GM18867 (cell line): ENCODE measurements around the gene CYP51A1.
"Not testable (repeated sequence)": the region's sequence is repeated elsewhere in the genome, so short reads cannot be mapped to it uniquely, and the experiment has no call there.

ENCODE experiments used
- ATAC-seq: cut with Tn5 transposase; IDR thresholded peaks from one replicate; pipeline ENCODE4 v1.9.1; 2021; ENCODE audit warnings: mild to moderate bottlenecking, moderate library complexity; ENCODE audit not compliant: unreplicated experiment

Gene CYP51A1

GRCh38 chr7:92131764-92132330, 2.4 kb downstream of the CYP51A1 start:
- no peak for ATAC-seq

GRCh38 chr7:92131093-92131492, 3.2 kb downstream of the CYP51A1 start:
- ATAC-seq, result no peak

DNA sequence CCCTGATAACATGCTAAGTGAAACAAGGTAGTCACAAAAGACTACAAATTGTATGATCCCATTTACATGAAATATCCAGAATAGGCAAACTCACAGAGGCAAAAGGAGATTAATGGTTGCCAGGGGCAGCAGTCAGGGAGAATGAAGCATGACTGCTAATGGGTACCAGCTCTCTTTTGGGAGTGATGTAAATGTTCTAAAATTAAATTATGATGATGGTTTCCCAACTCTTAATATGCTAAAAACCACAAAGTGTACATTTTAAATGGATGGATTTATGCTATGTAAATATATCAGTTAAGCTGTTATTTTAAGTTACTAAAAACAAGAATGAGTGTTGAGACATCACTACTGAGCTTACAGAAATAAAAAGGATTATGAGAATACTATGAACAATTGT, 12.6 kb downstream of the CYP51A1 start:
- ATAC-seq, result no peak

GRCh38 chr7:92119213-92119759, 15.0 kb downstream of the CYP51A1 start:
- no peak for ATAC-seq

DNA sequence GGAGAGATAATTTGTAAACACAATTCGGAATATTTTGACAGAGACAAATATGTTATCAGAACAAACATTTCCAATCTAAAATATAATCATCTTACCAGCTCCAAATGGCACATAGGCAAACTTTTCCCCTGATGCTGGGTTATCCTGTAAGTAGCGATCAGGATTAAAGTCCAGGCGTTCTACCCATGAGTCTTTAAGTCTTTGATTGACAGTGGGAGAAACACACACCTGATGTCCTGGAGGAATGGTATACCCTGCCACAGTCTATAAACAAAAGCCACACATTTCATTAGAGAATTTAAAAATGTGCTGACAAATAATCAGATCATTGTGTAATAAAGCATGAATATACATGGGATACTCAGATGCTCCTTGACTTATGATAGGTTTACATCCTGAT, 17.3 kb downstream of the CYP51A1 start:
- no peak for ATAC-seq

GRCh38 chr7:92115821-92116220, 18.5 kb downstream of the CYP51A1 start:
- ATAC-seq, result no peak

GRCh38 chr7:92110857-92111256, 23.4 kb downstream of the CYP51A1 start:
- no peak for ATAC-seq

- ATAC-seq, result no peak
Observed at GRCh38 chr7:92108821-92109220, 25.5 kb downstream of the CYP51A1 start.

DNA sequence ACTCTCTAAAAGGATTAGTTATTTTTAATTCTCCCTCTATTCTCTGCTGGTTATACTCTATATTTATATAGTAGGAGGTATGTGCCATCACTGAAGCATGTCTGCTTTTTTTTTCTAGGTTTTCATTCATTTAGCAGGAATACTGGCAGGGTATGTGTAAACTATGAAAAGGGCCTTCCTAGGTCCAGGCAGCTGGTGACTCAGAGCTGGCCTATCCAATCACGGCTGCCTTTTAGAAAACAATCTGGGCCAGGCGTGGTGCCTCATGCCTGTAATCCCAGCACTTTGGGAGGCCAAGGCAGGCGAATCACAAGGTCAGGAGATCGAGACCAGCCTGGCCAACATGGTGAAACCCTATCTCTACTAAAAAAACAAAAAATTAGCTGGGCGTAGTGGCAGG, 31.4 kb downstream of the CYP51A1 start:
- not testable (repeated sequence) for ATAC-seq

DNA sequence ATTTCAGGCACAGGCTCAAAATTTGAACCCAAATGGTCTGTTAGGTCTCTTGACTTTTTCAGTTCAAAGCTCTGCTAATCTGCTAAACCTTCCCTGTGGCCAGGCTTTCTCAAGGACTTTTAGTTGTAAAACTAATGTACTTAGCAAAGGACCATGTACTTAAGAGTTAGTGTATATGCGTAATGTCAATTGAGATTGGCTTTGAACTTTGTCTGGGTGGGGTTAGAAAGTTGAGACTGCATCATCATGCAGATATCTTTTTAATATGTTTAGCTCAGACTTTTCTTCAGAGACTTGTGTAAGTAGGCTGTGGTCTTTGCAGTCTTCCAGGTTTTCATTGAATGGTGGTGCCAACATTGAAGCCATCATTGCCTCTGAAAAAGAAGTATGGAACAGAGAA, 33.7 kb downstream of the CYP51A1 start:
- no peak for ATAC-seq

DNA sequence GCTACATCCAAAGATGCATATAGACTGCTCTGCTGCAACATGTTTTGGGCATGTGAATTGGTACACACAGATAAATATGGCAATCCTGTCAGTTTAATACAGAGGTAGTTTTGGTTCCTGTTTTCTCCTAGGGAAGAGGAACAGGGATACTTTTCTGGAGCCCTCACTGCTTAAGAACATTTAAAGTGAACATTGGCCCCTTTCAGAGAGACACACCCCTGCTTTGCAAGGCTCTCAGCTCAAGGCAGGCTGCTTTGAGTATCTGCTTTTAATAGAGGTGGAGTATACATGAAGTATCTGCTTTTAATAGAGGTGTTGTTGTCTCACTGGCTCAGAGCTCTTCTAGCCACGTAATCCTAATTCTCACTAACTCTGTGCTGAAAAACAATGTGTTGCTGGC, 38.9 kb downstream of the CYP51A1 start:
- ATAC-seq, result no peak

GRCh38 chr7:92092210-92092609, 42.1 kb downstream of the CYP51A1 start:
- no peak for ATAC-seq

- ATAC-seq, result no peak
Observed at GRCh38 chr7:92088266-92088665, 46.0 kb downstream of the CYP51A1 start.

DNA sequence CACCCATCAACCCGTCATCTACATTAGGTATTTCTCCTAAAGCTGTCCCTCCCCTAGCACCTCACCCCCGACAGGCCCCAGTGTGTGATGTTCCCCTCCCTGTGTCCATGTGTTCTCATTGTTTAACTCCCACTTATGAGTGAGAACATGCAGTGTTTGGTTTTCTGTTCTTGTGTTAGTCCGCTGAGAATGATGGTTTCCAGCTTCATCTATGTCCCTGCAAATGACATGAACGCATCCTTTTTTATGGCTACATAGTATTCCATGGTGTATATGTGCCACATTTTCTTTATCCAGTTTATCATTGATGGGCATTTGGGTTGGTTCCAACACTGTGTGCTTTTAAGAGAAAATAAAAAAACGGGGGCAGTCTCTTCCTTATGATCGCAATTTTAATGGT, 50.4 kb downstream of the CYP51A1 start:
- ATAC-seq, result not testable (repeated sequence)

DNA sequence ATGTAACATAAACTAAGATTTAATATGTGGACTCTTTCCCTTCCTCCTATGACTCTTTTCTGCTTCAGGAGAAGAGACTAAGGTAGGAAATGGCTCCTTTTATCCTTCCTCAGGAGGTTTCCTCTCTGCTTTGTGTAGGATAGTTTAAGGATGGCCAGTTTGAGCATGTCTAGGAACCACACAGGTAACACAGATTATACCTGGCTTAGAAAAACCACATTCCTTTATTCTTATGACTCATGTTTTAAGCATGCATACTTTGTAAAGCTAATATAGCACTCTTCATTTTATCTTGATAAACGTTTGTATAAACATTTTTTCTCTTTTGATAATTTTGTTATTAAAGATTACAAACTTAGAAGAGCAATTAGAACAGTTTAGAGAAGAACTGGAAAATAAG, 57.8 kb downstream of the CYP51A1 start:
- no peak for ATAC-seq

DNA sequence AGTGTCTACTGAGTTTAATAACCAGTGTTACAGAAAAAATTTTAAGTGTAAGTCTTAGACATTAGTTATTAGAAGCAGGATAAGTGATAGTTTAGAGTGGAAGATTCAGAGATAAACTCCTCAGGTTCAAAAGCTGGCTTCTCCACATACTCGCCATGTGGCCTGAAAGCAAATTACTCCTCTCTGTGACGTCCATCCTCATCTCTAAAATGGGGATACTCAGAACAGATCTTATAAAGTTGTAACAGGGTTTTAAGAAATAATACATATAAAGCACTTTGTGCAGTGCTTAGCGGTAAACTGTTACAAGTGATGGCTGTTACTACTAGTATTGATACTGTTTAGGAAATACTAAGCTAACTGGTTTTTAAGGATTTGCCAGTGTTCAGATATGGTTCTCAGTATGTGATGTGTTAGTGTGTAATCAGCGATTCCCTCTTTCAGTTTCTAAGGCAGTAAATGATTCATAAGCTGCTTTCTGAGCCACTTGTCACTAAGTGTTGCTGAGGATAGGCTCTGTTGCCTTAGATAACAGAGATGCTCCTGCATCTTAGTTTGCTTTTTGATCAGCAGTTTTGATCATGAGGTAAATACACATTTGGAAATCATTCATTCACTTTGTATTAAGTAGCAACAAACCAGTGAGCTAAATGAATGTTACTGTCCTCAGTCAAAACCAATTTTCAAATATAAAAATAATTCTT, 58.7 kb downstream of the CYP51A1 start:
- ATAC-seq, result peak; percentile 90

GRCh38 chr7:92072708-92073107, 61.6 kb downstream of the CYP51A1 start:
- no peak for ATAC-seq

- ATAC-seq, result no peak
Observed at GRCh38 chr7:92072121-92072520, 62.2 kb downstream of the CYP51A1 start.

DNA sequence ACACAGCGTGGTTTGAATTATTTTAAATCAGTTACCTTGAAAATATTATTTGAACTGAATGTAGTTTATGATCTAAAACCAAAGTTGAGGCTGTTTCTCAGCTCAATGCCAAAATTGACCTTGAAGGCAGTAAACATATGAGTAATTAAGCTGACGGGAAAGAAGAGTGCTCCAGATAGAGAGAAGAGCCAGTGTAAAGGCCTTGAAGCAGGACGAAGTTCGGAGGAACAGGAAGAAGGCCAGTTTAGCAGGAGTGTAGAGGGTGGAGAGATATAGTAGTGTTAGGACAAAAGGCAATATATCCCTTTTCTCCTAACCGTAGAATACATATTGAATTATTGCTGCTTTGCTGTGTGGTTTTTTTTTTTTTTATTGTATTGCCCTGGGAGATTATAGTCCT, 63.2 kb downstream of the CYP51A1 start:
- no peak for ATAC-seq

GRCh38 chr7:92064438-92065029, 69.7 kb downstream of the CYP51A1 start:
- ATAC-seq, result no peak
